Omental fat pad (tissue), 4 donors: ENCODE data around the gene OTUD7B. TPM values are rescaled to one million over a fixed set of nuclear protein-coding genes. Genes with fewer than 3 reads are reported as not detected.

Experiments used
- ATAC-seq: fragments of 150-250 bp; one replicate; pipeline ENCODE4 v1.9.1; 2016; ENCODE audit warnings: mild to moderate bottlenecking, moderate library complexity; ENCODE audit not compliant: low FRiP score
- DNase-seq: peaks from one replicate; pipeline ENCODE4 v3.0.0-alpha.2; 2019; ENCODE audit warnings: low spot score
- CTCF ChIP-seq, 3 donors: fragments of 450-650 bp; IDR thresholded peaks; one replicate each; pipeline ENCODE4 v1.5.1; 2016 to 2017; ENCODE audit warnings: antibody characterized with exemption in 3 of 3, mild to moderate bottlenecking in 3 of 3, moderate library complexity in 2 of 3
- total RNA-seq, 4 donors: library from RNA; depleted of rRNA; stranded (reverse); fragments of >200 nt; gene quantifications; one replicate each; pipeline ENCODE4 v1.1.0, GENCODE V29; 2016

OTUD7B gene
- total RNA-seq, 4 donors from 2014 or later = 17.0 to 37.9 (median 27.5) TPM

- TF ChIP-seq CTCF (IDR thresholded peaks at IDR 0.05) = no peak
- no peak for DNase-seq
- no peak for ATAC-seq
These were observed 121.6 kb downstream of the OTUD7B start for GRCh38 chr1:149888999-149889289.

- ATAC-seq (peak; percentile 17), DNase-seq (peak; percentile 57)
- peak in 1 of 3 donors; percentile 27 for TF ChIP-seq CTCF (IDR thresholded peaks at IDR 0.05)
These were observed 122.1 kb downstream of the OTUD7B start for GRCh38 chr1:149888247-149888998.

Other genes starting within 250 kb of the OTUD7B start
- gene FCGR1A, start 228.0 kb downstream of the OTUD7B start, total RNA-seq = 10 to 100 TPM in 2 of 4 donors, 1 to 10 TPM in 2; 2.5 to 63.8 (median 12.2) TPM
- 10 to 100 TPM; 11.5 to 28.8 (median 25.5) TPM for gene BOLA1, start 111.2 kb downstream of the OTUD7B start, total RNA-seq
- gene SV2A, start 92.9 kb downstream of the OTUD7B start, total RNA-seq = 1 to 10 TPM in 1 of 4 donors, under 1 TPM in 3; 0.48 to 1.3 (median 0.70) TPM
- 10 to 100 TPM in 1 of 4 donors, 1 to 10 TPM in 3; 6.0 to 17.4 (median 9.7) TPM for gene SF3B4, start 82.9 kb downstream of the OTUD7B start, total RNA-seq
- gene MTMR11, start 73.8 kb downstream of the OTUD7B start, total RNA-seq = 1 to 10 TPM; 3.2 to 4.8 (median 4.5) TPM
- gene VPS45, start 57.0 kb upstream of the OTUD7B start, total RNA-seq = 10 to 100 TPM; 18.0 to 42.1 (median 31.1) TPM
- 10 to 100 TPM; 16.5 to 68.6 (median 32.8) TPM for gene PLEKHO1, start 139.2 kb upstream of the OTUD7B start, total RNA-seq
- 10 to 100 TPM in 3 of 4 donors, 1 to 10 TPM in 1; 8.7 to 20.2 (median 13.8) TPM for gene ANP32E, start 225.4 kb upstream of the OTUD7B start, total RNA-seq
- not detected for gene CA14, start 247.0 kb upstream of the OTUD7B start, total RNA-seq